Esophagus muscularis mucosa (tissue), 4 donors: ENCODE data around the gene WDR20.

Experiments
- EP300 ChIP-seq: sonication (generic); formaldehyde crosslinking; IDR thresholded peaks from one replicate; pipeline ENCODE4 v1.6.1; 2017; ENCODE audit warnings: antibody characterized with exemption
- POLR2A ChIP-seq: fragments of 450-650 bp; IDR thresholded peaks from one replicate; pipeline ENCODE4 v1.6.1; 2017; ENCODE audit warnings: antibody characterized with exemption, moderate library complexity, mild to moderate bottlenecking, low read depth
- POLR2AphosphoS5 ChIP-seq, 2 donors: sonication (generic); formaldehyde crosslinking; IDR thresholded peaks; one replicate each; pipeline ENCODE4 v1.6.1; 2017; ENCODE audit warnings: antibody characterized with exemption in 2 of 2
- TF ChIP-seq, protein P1 (sequence below), 3 experiments: fragments of 200-600 bp in 2 of 3; fragments of 450-650 bp in 1 of 3; sonication (generic) in 2 of 3; IDR thresholded peaks; one replicate each; pipeline ENCODE4 v1.5.1; 2017 to 2019; ENCODE audit warnings: antibody characterized with exemption in 3 of 3, mild to moderate bottlenecking in 2 of 3, moderate library complexity in 1 of 3

DNA sequence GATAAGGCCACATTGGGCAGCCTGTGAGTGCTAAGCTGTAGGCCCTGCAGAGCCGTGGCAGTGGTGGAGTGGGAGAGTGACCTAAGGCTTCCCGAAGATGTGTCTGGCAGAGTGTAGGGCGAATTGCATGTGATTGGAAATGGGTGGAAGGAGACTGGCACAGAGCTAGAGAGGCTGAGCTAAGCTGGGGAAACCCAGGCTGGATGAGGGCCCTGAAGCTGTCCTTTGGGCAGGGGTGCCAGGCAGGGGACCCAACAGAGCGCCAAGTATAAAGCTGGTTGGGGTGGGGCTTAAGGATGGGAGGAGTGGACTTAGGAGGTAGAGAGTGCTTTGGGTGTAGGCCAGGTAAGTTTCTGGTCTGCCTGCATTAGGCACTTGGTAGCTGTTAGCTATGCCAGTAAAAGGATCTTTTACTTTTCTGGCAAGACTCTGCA is 47.9 kb downstream of the WDR20 start:
- TF ChIP-seq, protein P1, sequence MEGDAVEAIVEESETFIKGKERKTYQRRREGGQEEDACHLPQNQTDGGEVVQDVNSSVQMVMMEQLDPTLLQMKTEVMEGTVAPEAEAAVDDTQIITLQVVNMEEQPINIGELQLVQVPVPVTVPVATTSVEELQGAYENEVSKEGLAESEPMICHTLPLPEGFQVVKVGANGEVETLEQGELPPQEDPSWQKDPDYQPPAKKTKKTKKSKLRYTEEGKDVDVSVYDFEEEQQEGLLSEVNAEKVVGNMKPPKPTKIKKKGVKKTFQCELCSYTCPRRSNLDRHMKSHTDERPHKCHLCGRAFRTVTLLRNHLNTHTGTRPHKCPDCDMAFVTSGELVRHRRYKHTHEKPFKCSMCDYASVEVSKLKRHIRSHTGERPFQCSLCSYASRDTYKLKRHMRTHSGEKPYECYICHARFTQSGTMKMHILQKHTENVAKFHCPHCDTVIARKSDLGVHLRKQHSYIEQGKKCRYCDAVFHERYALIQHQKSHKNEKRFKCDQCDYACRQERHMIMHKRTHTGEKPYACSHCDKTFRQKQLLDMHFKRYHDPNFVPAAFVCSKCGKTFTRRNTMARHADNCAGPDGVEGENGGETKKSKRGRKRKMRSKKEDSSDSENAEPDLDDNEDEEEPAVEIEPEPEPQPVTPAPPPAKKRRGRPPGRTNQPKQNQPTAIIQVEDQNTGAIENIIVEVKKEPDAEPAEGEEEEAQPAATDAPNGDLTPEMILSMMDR (IDR thresholded peaks at IDR 0.05) = no peak
- TF ChIP-seq EP300 = no peak
- no peak for TF ChIP-seq POLR2AphosphoS5 (IDR thresholded peaks at IDR 0.05)
- TF ChIP-seq POLR2A = no peak
